Activated CD4-positive, alpha-beta T cell treated with anti-CD3 and anti-CD28 coated beads, Interleukin-2, amount 10 ng/mL, durations not matched to agents 7 days and 5 days (primary cell): ENCODE measurements around the gene ADARB1. TPM values are rescaled to one million over a fixed set of nuclear protein-coding genes. Genes with fewer than 3 reads are reported as not detected.

Experiments used
- CTCF ChIA-PET: fragments of 350-600 bp; sonication (Branson Sonifier 250); formaldehyde crosslinking; loops from one replicate; lab custom pipeline; 2021; ENCODE audit warnings: antibody characterized with exemption; lab: Charles Lee
- POLR2A ChIA-PET: fragments of 350-600 bp; sonication (Branson Sonifier 250); formaldehyde crosslinking; loops from one replicate; lab custom pipeline; 2021; ENCODE audit warnings: antibody characterized with exemption; lab: Charles Lee
- DNase-seq: peaks from one replicate; pipeline ENCODE4 v3.0.0-alpha.2; 2020
- H3K27ac Mint-ChIP-seq: one replicate; pipeline ENCODE4 v1.8.0; 2021; ENCODE audit warnings: mild to moderate bottlenecking, moderate library complexity, mixed read lengths
- H3K27me3 Mint-ChIP-seq: one replicate; pipeline ENCODE4 v1.8.0; 2021; ENCODE audit warnings: mixed read lengths
- H3K36me3 Mint-ChIP-seq: one replicate; pipeline ENCODE4 v1.8.0; 2021; ENCODE audit warnings: low read depth, mixed read lengths
- H3K4me1 Mint-ChIP-seq: one replicate; pipeline ENCODE4 v1.8.0; 2021; ENCODE audit warnings: mixed read lengths
- H3K4me3 Mint-ChIP-seq: one replicate; pipeline ENCODE4 v1.8.0; 2021; ENCODE audit warnings: mild to moderate bottlenecking, moderate library complexity, mixed read lengths
- H3K9me3 Mint-ChIP-seq: one replicate; pipeline ENCODE4 v1.8.0; 2021; ENCODE audit warnings: mixed read lengths
- total RNA-seq, 2 experiments: library from RNA; stranded (reverse); gene quantifications; one replicate each; pipeline ENCODE4 v1.2.3, GENCODE V29; 2021

ADARB1 gene
- total RNA-seq, 2 experiments from 2014 or later: 43.3 to 45.4 TPM

GRCh38 chr21:45076245-45076711, 1.9 kb downstream of the ADARB1 start:
- peaks cover 12% of the 10 kb centered on the region for H3K36me3 Mint-ChIP-seq
- POLR2A ChIA-PET: no interaction called here
- peak overlapping the region; percentile 83 for H3K4me3 Mint-ChIP-seq
- no peak for DNase-seq
- H3K4me1 Mint-ChIP-seq: peaks cover 64% of the 10 kb centered on the region
- CTCF ChIA-PET: interaction anchor here (0.6 to 2.1 kb wide), 7 partner anchors 9 to 1564 kb away, joined by 3 to 7 read pairs (median 3); no protein-coding TSS in a partner anchor
- H3K27me3 Mint-ChIP-seq: no peaks in the 10 kb centered on the region
- H3K9me3 Mint-ChIP-seq: no peaks in the 10 kb centered on the region
- peak overlapping the region; percentile 73 for H3K27ac Mint-ChIP-seq

DNA sequence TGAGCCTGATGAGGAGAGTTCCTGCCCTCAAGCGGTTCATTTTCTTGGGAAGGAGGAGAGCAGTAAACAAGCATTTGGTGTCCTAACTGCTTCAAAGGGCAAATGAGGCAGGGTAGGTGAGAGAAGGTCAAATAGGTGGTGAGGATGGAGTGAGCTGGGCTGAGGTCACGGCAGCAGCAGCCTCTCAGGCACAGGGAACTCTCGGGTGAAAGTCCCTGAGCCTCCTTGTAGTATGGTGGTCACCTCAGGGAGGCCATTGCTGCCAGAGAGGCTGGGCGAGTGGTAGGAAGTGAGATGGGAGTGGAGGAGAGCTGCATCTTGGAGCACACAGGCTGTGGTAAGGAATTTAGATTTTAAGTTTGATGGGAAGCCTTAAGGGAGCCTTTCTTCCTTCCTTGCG, 4.0 kb downstream of the ADARB1 start:
- H3K4me1 Mint-ChIP-seq: peaks cover 82% of the 10 kb centered on the region
- H3K4me3 Mint-ChIP-seq: no peak overlapping the region
- H3K27me3 Mint-ChIP-seq: no peaks in the 10 kb centered on the region
- H3K27ac Mint-ChIP-seq: peak overlapping the region; percentile 98
- no peaks in the 10 kb centered on the region for H3K9me3 Mint-ChIP-seq
- POLR2A ChIA-PET: no interaction called here
- CTCF ChIA-PET: interaction anchor here (1.0 to 2.7 kb wide), 4 partner anchors 26 to 62 kb away, joined by 3 to 11 read pairs (median 4); no protein-coding TSS in a partner anchor
- peaks cover 30% of the 10 kb centered on the region for H3K36me3 Mint-ChIP-seq
- DNase-seq: no peak

DNA sequence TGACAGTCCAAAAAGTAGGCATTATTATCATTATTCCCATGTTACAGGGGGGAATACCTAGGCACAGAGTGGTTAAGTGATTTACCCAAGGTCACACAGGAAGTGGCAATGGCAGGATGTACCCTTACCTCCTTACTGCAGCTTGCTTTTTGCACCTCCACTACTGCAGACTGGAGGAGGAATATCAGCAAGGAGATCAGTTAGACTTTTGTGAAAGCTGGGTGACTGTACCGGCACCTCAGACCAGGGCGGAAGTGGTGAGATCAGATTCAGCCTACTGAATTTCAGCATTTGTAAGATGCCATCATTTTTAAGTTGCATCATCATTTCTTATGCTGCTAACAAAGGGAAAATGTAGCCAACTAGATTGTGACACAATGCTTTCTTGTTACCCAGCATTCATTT, 4.5 kb downstream of the ADARB1 start:
- Mint-ChIP-seq H3K27me3 (no peaks in the 10 kb centered on the region), H3K4me3 (peak overlapping the region; percentile 61), H3K27ac (peak overlapping the region; percentile 98), H3K9me3 (no peaks in the 10 kb centered on the region), H3K36me3 (peaks cover 30% of the 10 kb centered on the region), H3K4me1 (peaks cover 84% of the 10 kb centered on the region)
- DNase-seq: peak; percentile 90
- ChIA-PET CTCF (interaction anchor here (1.0 to 2.7 kb wide), 4 partner anchors 26 to 62 kb away, joined by 3 to 11 read pairs (median 4); no protein-coding TSS in a partner anchor), POLR2A (no interaction called here)

DNA sequence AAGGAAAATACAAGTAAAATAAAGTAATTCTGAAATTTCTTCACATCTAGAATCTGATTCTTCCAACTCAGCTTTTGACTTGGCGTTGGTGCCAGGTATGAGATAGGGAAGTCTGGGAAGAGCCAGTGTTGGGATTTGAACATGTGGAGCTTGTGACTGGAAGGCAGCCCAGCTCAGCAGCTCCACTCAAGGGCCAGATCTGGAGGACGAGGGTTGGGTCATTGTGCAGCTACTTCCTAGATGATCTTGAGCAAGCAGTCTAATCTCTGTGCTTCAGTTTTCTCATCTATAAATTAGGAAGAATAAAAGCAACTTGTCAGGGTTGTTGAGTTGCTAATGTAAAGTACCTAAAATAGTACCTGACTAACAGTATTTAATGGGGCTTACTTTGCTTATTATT, 5.0 kb downstream of the ADARB1 start:
- no peaks in the 10 kb centered on the region for H3K9me3 Mint-ChIP-seq
- peak overlapping the region; percentile 98 for H3K27ac Mint-ChIP-seq
- DNase-seq: no peak
- H3K36me3 Mint-ChIP-seq: peaks cover 34% of the 10 kb centered on the region
- peak overlapping the region; percentile 61 for H3K4me3 Mint-ChIP-seq
- H3K27me3 Mint-ChIP-seq: no peaks in the 10 kb centered on the region
- ChIA-PET POLR2A (no interaction called here), CTCF (interaction anchor here (1.0 to 2.7 kb wide), 3 partner anchors 12 to 61 kb away, joined by 3 to 11 read pairs (median 3); no protein-coding TSS in a partner anchor)
- H3K4me1 Mint-ChIP-seq: peaks cover 89% of the 10 kb centered on the region

DNA sequence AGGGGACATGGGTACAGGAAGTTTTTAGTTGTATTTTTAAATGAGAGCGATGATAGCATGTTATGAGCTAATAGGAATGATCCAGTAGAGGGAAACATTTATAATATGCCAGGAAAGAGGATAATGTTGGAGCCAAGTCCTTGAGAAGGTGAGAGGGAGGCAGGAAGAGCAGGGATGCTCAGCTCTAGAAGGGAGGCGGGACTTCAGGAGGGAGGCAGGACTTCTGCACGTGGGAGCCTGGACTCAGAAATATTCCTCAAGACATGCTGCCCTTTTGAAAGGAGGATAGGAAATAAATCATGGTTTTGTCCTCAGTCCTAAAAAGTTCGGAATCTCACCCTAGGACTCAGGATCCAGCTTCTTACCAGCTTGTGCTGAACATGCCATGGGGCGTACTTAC, 5.9 kb downstream of the ADARB1 start:
- peaks cover 39% of the 10 kb centered on the region for H3K36me3 Mint-ChIP-seq
- H3K4me1 Mint-ChIP-seq: peaks cover 98% of the 10 kb centered on the region
- no peaks in the 10 kb centered on the region for H3K9me3 Mint-ChIP-seq
- H3K4me3 Mint-ChIP-seq: no peak overlapping the region
- ChIA-PET POLR2A (no interaction called here), CTCF (interaction anchor here (0.8 to 1.3 kb wide), 4 partner anchors 9 to 41 kb away, joined by 3 read pairs; no protein-coding TSS in a partner anchor)
- peak overlapping the region; percentile 98 for H3K27ac Mint-ChIP-seq
- DNase-seq: no peak
- no peaks in the 10 kb centered on the region for H3K27me3 Mint-ChIP-seq

DNA sequence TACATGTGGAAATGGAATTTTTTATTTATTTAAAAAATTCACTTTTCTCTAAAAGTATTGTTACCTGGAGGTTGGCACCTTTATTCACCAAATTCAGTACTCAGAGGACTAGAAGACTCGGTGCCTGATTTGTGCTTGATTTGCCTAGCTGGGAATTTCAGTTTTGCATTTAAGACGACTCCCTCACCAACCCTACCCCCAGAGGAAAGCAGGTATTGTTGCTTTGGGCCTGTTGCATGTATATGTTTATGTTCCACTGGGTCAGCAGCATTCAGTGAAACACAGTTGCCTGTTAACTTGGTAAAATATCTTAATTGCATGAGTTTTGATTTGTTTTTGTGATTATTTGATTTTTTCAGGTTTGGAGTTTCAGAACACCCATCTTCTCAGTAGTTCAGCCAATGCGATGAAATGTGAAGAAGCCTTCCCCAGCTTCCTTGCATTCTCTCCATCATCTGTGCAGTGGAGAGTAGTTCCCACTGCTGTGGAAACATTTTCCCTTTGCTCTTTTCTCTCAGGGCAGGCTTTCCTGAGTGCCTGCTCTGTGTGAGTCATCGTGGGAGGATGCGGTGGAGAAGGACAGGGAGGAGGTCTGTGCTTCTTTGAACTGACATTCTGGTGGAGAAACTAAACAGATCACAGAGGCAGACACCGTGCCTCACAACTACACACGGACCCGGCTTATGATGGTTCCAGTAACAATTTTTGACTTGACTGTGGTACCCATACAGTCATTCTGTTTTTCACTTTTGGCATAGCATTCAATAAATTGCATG, 6.4 kb downstream of the ADARB1 start:
- peak overlapping the region; percentile 53 for H3K4me3 Mint-ChIP-seq
- H3K36me3 Mint-ChIP-seq: peaks cover 39% of the 10 kb centered on the region
- H3K27me3 Mint-ChIP-seq: no peaks in the 10 kb centered on the region
- ChIA-PET POLR2A (interaction anchor here (0.7 kb wide), 1 partner anchor 1242 kb away, joined by 5 read pairs; no protein-coding TSS in a partner anchor), CTCF (interaction anchor here (0.8 to 1.3 kb wide), 4 partner anchors 9 to 41 kb away, joined by 3 read pairs; no protein-coding TSS in a partner anchor)
- peak; percentile 55 for DNase-seq
- peaks cover 99% of the 10 kb centered on the region for H3K4me1 Mint-ChIP-seq
- no peaks in the 10 kb centered on the region for H3K9me3 Mint-ChIP-seq
- peak overlapping the region; percentile 90 for H3K27ac Mint-ChIP-seq

DNA sequence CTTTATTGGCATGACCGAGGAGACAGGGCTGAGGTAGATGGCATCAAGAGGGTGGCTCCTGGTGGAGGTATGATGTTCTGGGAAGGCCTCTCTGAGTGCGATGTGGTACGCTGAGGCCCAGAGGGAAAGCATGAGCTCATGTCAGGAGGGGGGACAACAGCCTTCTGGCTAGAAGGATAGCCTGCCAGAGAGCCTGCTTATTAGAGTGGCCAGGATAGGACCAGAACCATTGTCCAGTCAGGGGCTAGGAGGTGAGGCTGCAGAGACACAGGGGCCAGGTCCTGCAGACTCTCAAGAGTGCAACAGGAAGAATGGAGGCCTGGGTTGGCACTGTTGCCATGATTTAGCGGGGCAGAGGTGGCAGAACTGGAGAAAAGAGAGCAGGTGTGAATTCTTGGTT, 7.3 kb downstream of the ADARB1 start:
- H3K4me3 Mint-ChIP-seq: peak overlapping the region; percentile 41
- peaks cover 39% of the 10 kb centered on the region for H3K36me3 Mint-ChIP-seq
- ChIA-PET CTCF (no interaction called here), POLR2A (interaction anchor here (0.7 kb wide), 1 partner anchor 1242 kb away, joined by 5 read pairs; no protein-coding TSS in a partner anchor)
- peaks cover 99% of the 10 kb centered on the region for H3K4me1 Mint-ChIP-seq
- H3K27me3 Mint-ChIP-seq: no peaks in the 10 kb centered on the region
- DNase-seq: no peak
- no peaks in the 10 kb centered on the region for H3K9me3 Mint-ChIP-seq
- peak overlapping the region; percentile 90 for H3K27ac Mint-ChIP-seq

- Mint-ChIP-seq H3K4me3 (no peak overlapping the region), H3K36me3 (peaks cover 40% of the 10 kb centered on the region), H3K9me3 (no peaks in the 10 kb centered on the region), H3K27ac (peak overlapping the region; percentile 42), H3K27me3 (no peaks in the 10 kb centered on the region), H3K4me1 (peaks cover 100% of the 10 kb centered on the region)
- ChIA-PET CTCF (no interaction called here), POLR2A (no interaction called here)
- no peak for DNase-seq
Observed at GRCh38 chr21:45082736-45083135, 8.4 kb downstream of the ADARB1 start.

- peaks cover 100% of the 10 kb centered on the region for H3K4me1 Mint-ChIP-seq
- DNase-seq: no peak
- H3K4me3 Mint-ChIP-seq: no peak overlapping the region
- ChIA-PET POLR2A (no interaction called here), CTCF (interaction anchor here (0.7 kb wide), 1 partner anchor 18 kb away, joined by 3 read pairs; no protein-coding TSS in a partner anchor)
- peak overlapping the region; percentile 50 for H3K27ac Mint-ChIP-seq
- H3K27me3 Mint-ChIP-seq: no peaks in the 10 kb centered on the region
- peaks cover 43% of the 10 kb centered on the region for H3K36me3 Mint-ChIP-seq
- no peaks in the 10 kb centered on the region for H3K9me3 Mint-ChIP-seq
Observed at GRCh38 chr21:45084121-45084520, 9.7 kb downstream of the ADARB1 start.

DNA sequence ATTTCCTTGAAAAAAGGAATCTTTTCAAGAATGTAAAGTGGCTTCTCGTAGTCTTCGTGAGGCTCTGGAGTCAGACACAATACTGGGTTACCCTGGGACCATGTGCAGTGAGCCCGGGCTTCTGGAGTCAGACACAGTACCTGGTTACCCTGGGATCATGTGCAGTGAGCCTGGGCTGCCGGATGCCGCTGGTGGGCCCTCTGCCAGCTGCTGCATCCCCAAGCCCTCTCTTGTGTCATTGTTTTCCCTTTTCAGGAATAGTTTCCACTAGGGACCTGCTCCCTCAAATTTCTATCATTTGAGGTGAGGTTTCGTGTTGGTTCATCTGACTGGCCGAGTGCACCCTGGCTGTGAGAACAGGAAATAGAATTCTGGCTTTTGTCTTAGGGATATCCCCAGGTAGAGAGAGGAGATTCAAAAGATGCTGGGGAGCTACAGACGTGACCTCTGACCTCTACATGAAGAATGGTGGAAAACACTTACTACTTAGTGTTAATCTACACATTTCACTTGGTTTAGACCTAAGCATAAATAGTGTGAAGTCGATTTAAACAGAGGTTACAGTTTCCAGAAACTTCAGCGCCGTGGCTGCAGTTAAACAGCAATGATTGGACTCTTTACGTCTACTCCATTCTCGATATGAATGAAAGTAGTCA, 10.6 kb downstream of the ADARB1 start:
- peaks cover 96% of the 10 kb centered on the region for H3K4me1 Mint-ChIP-seq
- no peak for DNase-seq
- no peaks in the 10 kb centered on the region for H3K27me3 Mint-ChIP-seq
- peaks cover 43% of the 10 kb centered on the region for H3K36me3 Mint-ChIP-seq
- H3K4me3 Mint-ChIP-seq: no peak overlapping the region
- no peaks in the 10 kb centered on the region for H3K9me3 Mint-ChIP-seq
- POLR2A ChIA-PET: no interaction called here
- peak overlapping the region; percentile 21 for H3K27ac Mint-ChIP-seq
- CTCF ChIA-PET: interaction anchor here (1.3 kb wide), 1 partner anchor 43 kb away, joined by 3 read pairs; no protein-coding TSS in a partner anchor

DNA sequence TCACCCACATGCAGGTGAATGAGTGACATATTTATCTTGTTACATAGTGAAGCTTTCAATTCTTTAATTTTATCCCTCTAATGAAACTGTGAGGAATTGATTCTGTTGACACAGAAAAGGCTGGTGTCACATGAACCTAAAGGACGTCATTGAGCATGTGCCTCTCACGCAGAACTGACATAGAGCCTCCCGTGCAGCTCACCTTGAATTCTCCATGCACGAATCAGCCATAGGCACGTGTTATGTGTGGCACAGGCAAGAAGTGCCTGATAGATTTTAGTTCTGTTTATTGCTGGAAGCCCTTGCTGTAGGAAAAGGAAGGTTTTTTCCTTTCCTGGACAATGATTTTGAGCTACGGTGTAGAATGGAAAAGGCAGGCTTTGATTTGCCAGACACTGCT, 11.3 kb downstream of the ADARB1 start:
- H3K4me3 Mint-ChIP-seq: no peak overlapping the region
- H3K4me1 Mint-ChIP-seq: peaks cover 91% of the 10 kb centered on the region
- ChIA-PET POLR2A (no interaction called here), CTCF (interaction anchor here (1.3 kb wide), 1 partner anchor 43 kb away, joined by 3 read pairs; no protein-coding TSS in a partner anchor)
- no peak for DNase-seq
- no peaks in the 10 kb centered on the region for H3K9me3 Mint-ChIP-seq
- H3K36me3 Mint-ChIP-seq: peaks cover 41% of the 10 kb centered on the region
- no peak overlapping the region for H3K27ac Mint-ChIP-seq
- no peaks in the 10 kb centered on the region for H3K27me3 Mint-ChIP-seq

- no peak for DNase-seq
- peak overlapping the region; percentile 14 for H3K27ac Mint-ChIP-seq
- ChIA-PET CTCF (no interaction called here), POLR2A (no interaction called here)
- H3K36me3 Mint-ChIP-seq: peaks cover 36% of the 10 kb centered on the region
- peaks cover 89% of the 10 kb centered on the region for H3K4me1 Mint-ChIP-seq
- no peaks in the 10 kb centered on the region for H3K27me3 Mint-ChIP-seq
- H3K4me3 Mint-ChIP-seq: peak overlapping the region; percentile 3
- H3K9me3 Mint-ChIP-seq: no peaks in the 10 kb centered on the region
Observed at GRCh38 chr21:45086337-45086958, 12.1 kb downstream of the ADARB1 start.
